AG04450 (cell line): ENCODE measurements around the gene APBB2. TPM values are rescaled to one million over a fixed set of nuclear protein-coding genes. Genes with fewer than 3 reads are reported as not detected.

Experiments used
- CTCF ChIA-PET: fragments of 300-600, 350-600 bp; formaldehyde crosslinking; extraction: SDS; loops from one replicate; lab custom pipeline; 2022; ENCODE audit warnings: antibody characterized with exemption, inconsistent platforms; lab: Charles Lee
- POLR2A ChIA-PET: fragments of 350-600 bp; formaldehyde crosslinking; extraction: SDS; loops from one replicate; lab custom pipeline; 2021; ENCODE audit warnings: antibody characterized with exemption, inconsistent platforms; lab: Yijun Ruan, JAX
- DNase-seq: peaks from one replicate; pipeline ENCODE4 v3.0.0-alpha.2; 2011; ENCODE audit warnings: low read depth, low spot score
- H3K27ac ChIP-seq: one replicate; pipeline ENCODE4 v1.5.1; 2012; ENCODE audit warnings: low read depth, low read length, control low read depth
- H3K27me3 ChIP-seq: one replicate; pipeline ENCODE4 v1.6.0; 2012; ENCODE audit warnings: low read length; ENCODE audit not compliant: control insufficient read depth, insufficient read depth
- H3K4me3 ChIP-seq: 2 replicates; pipeline ENCODE4 v1.5.1; 2011; ENCODE audit warnings: mild to moderate bottlenecking, low read depth, low read length, control low read depth
- H3K9me3 ChIP-seq: 2 replicates; pipeline ENCODE4 v1.5.1; 2012; ENCODE audit warnings: low read length; ENCODE audit not compliant: control insufficient read depth, insufficient read depth
- CTCF ChIP-seq: IDR thresholded peaks from 2 replicates; pipeline ENCODE4 v1.5.1; 2011; ENCODE audit warnings: low read depth, low read length, control low read depth, inconsistent platforms
- polyA plus RNA-seq: library from polyadenylated mRNA; depleted of rRNA; stranded (reverse); fragments of >200 nt; gene quantifications from 2 replicates; pipeline ENCODE4 v1.2.3, GENCODE V29; 2011

APBB2 gene
- polyA plus RNA-seq, 1 experiment = 52.7 TPM

GRCh38 chr4:41202356-41202755, 12.0 kb downstream of the APBB2 start:
- Histone ChIP-seq H3K27me3 (no peaks in the 10 kb centered on the region), H3K27ac (no peak overlapping the region), H3K9me3 (no peaks in the 10 kb centered on the region), H3K4me3 (no peak overlapping the region)
- CTCF ChIA-PET = interaction anchor here (1.3 kb wide), 1 partner anchor 12 kb away, joined by 3 read pairs; the partner anchor contains the start of gene APBB2
- no peak for DNase-seq
- POLR2A ChIA-PET = no interaction called here
- TF ChIP-seq CTCF = no peak

- no peaks in the 10 kb centered on the region for H3K27me3 ChIP-seq
- no peak overlapping the region for H3K4me3 ChIP-seq
- no peak overlapping the region for H3K27ac ChIP-seq
- no peak for DNase-seq
- CTCF ChIA-PET = interaction anchor here (0.6 to 1.5 kb wide), 5 partner anchors 11 to 381 kb away, joined by 3 to 4 read pairs (median 4); partner anchors contain the start of gene APBB2
- POLR2A ChIA-PET = no interaction called here
- H3K9me3 ChIP-seq = no peaks in the 10 kb centered on the region
- TF ChIP-seq CTCF = no peak
Observed at GRCh38 chr4:41200486-41201017, 13.8 kb downstream of the APBB2 start.

- Histone ChIP-seq H3K27me3 (no peaks in the 10 kb centered on the region), H3K4me3 (no peak overlapping the region), H3K9me3 (no peaks in the 10 kb centered on the region), H3K27ac (no peak overlapping the region)
- DNase-seq = no peak
- ChIA-PET CTCF (interaction anchor here (0.9 to 1.5 kb wide), 2 partner anchors 14 to 223 kb away, joined by 3 to 4 read pairs; no protein-coding TSS in a partner anchor), POLR2A (interaction anchor here (0.6 kb wide), 1 partner anchor 23 kb away, joined by 5 read pairs; no protein-coding TSS in a partner anchor)
- TF ChIP-seq CTCF = no peak
Observed at GRCh38 chr4:41199788-41200187, 14.6 kb downstream of the APBB2 start.

GRCh38 chr4:41197996-41198395, 16.3 kb downstream of the APBB2 start:
- ChIA-PET POLR2A (no interaction called here), CTCF (interaction anchor here (0.7 to 1.0 kb wide), 2 partner anchors 10 to 261 kb away, joined by 3 read pairs; no protein-coding TSS in a partner anchor)
- no peaks in the 10 kb centered on the region for H3K27me3 ChIP-seq
- TF ChIP-seq CTCF = no peak
- no peak overlapping the region for H3K4me3 ChIP-seq
- H3K27ac ChIP-seq = no peak overlapping the region
- no peak for DNase-seq
- no peaks in the 10 kb centered on the region for H3K9me3 ChIP-seq

- Histone ChIP-seq H3K4me3 (no peak overlapping the region), H3K27me3 (no peaks in the 10 kb centered on the region), H3K27ac (no peak overlapping the region), H3K9me3 (no peaks in the 10 kb centered on the region)
- CTCF ChIA-PET = interaction anchor here (1.0 kb wide), 1 partner anchor 261 kb away, joined by 3 read pairs; no protein-coding TSS in a partner anchor
- no peak for DNase-seq
- no peak for TF ChIP-seq CTCF
- POLR2A ChIA-PET = no interaction called here
Observed at GRCh38 chr4:41197495-41197894, 16.8 kb downstream of the APBB2 start.
